OCI-LY1 (cell line): ENCODE data around the gene DNAJC30.

Experiments used
- EZH2 ChIP-seq: fragments of 200-600 bp; sonication (generic), shearing (Covaris generic); IDR thresholded peaks from 2 replicates; pipeline ENCODE4 v1.8.0; 2017; ENCODE audit warnings: borderline replicate concordance, mixed run types, mild to moderate bottlenecking, antibody characterized with exemption, low read length, moderate library complexity, mixed read lengths
- TF ChIP-seq, protein P1 (sequence below): fragments of 200-600 bp; sonication (generic), shearing (Covaris generic); IDR thresholded peaks from 2 replicates; pipeline ENCODE4 v1.5.1; 2017; ENCODE audit warnings: mild to moderate bottlenecking, antibody characterized with exemption, low read length, moderate library complexity, mixed read lengths

GRCh38 chr7:73633844-73634243, 49.4 kb downstream of the DNAJC30 start:
- TF ChIP-seq, protein P1, sequence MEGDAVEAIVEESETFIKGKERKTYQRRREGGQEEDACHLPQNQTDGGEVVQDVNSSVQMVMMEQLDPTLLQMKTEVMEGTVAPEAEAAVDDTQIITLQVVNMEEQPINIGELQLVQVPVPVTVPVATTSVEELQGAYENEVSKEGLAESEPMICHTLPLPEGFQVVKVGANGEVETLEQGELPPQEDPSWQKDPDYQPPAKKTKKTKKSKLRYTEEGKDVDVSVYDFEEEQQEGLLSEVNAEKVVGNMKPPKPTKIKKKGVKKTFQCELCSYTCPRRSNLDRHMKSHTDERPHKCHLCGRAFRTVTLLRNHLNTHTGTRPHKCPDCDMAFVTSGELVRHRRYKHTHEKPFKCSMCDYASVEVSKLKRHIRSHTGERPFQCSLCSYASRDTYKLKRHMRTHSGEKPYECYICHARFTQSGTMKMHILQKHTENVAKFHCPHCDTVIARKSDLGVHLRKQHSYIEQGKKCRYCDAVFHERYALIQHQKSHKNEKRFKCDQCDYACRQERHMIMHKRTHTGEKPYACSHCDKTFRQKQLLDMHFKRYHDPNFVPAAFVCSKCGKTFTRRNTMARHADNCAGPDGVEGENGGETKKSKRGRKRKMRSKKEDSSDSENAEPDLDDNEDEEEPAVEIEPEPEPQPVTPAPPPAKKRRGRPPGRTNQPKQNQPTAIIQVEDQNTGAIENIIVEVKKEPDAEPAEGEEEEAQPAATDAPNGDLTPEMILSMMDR, result no peak
- TF ChIP-seq EZH2, result no peak
